Hematopoietic multipotent progenitor cell treated with erythropoietin and hydrocortisone succinate and interleukin-3 and kit ligand, for 15 days (in vitro differentiated cells): ENCODE results near the gene SPC25.
"Not testable (repeated sequence)": the region's sequence is repeated elsewhere in the genome, so short reads cannot be mapped to it uniquely, and the experiment has no call there.

Source experiments
- DNase-seq: peaks from one replicate; pipeline ENCODE4 v3.0.0-alpha.2; 2015; ENCODE audit warnings: low spot score

Gene SPC25

GRCh38 chr2:168903888-168904287 lies 13.7 kb upstream of the SPC25 start:
- DNase-seq: no peak

GRCh38 chr2:168901003-168901402 lies 10.8 kb upstream of the SPC25 start, which contains the start of gene G6PC2:
G6PC2 (plus strand) TSS chr2:168901291; CDS start chr2:168901332, 41 bp downstream.
- no peak for DNase-seq

GRCh38 chr2:168897449-168897848 lies 7.2 kb upstream of the SPC25 start:
- no peak for DNase-seq

GRCh38 chr2:168896783-168897182 lies 6.6 kb upstream of the SPC25 start:
- DNase-seq: no peak

- DNase-seq: no peak
Observed at GRCh38 chr2:168895771-168896170, 5.5 kb upstream of the SPC25 start.

- no peak for DNase-seq
Observed at GRCh38 chr2:168894720-168895119, 4.5 kb upstream of the SPC25 start.

GRCh38 chr2:168894101-168894500 lies 3.9 kb upstream of the SPC25 start:
- DNase-seq: no peak

GRCh38 chr2:168892327-168892726 lies 2.1 kb upstream of the SPC25 start:
- DNase-seq: no peak

GRCh38 chr2:168889635-168890005 lies 610 bp downstream of the SPC25 start:
- peak; percentile 26 for DNase-seq

GRCh38 chr2:168884975-168885374 lies 5.3 kb downstream of the SPC25 start:
- peak; percentile 7 for DNase-seq

GRCh38 chr2:168882163-168882562 lies 8.1 kb downstream of the SPC25 start:
- DNase-seq: not testable (repeated sequence)

GRCh38 chr2:168874368-168875054 lies 15.7 kb downstream of the SPC25 start:
- no peak for DNase-seq

GRCh38 chr2:168870824-168871223 lies 19.4 kb downstream of the SPC25 start:
- DNase-seq: not testable (repeated sequence)

GRCh38 chr2:168870369-168870768 lies 19.9 kb downstream of the SPC25 start:
- not testable (repeated sequence) for DNase-seq

- not testable (repeated sequence) for DNase-seq
Observed at GRCh38 chr2:168867164-168867563, 23.1 kb downstream of the SPC25 start.

- no peak for DNase-seq
Observed at GRCh38 chr2:168858146-168858545, 32.1 kb downstream of the SPC25 start.

- no peak for DNase-seq
Observed at GRCh38 chr2:168855601-168856000, 34.6 kb downstream of the SPC25 start.

- no peak for DNase-seq
Observed at GRCh38 chr2:168854651-168855050, 35.6 kb downstream of the SPC25 start.

GRCh38 chr2:168853471-168853870 lies 36.8 kb downstream of the SPC25 start:
- DNase-seq: no peak

- DNase-seq: peak; percentile 46
Observed at GRCh38 chr2:168852481-168852880, 37.7 kb downstream of the SPC25 start.

GRCh38 chr2:168851674-168852320 lies 38.4 kb downstream of the SPC25 start:
- peak; percentile 94 for DNase-seq

GRCh38 chr2:168850846-168851245 lies 39.4 kb downstream of the SPC25 start:
- no peak for DNase-seq

GRCh38 chr2:168849610-168850009 lies 40.6 kb downstream of the SPC25 start:
- DNase-seq: peak; percentile 64

GRCh38 chr2:168848225-168848624 lies 42.0 kb downstream of the SPC25 start:
- no peak for DNase-seq
